GM23338 (cell line): ENCODE results near the gene VSIR. TPM values are rescaled to one million over a fixed set of nuclear protein-coding genes. Genes with fewer than 3 reads are reported as not detected.

Experiments
- ATAC-seq: fragments of 200-7000 bp; cut with Tn5 transposase; 3 replicates; pipeline ENCODE4 v1.9.1; 2020
- DNase-seq: peaks from one replicate; pipeline ENCODE4 v3.0.0-alpha.2; 2015; ENCODE audit warnings: low spot score
- H2AFZ ChIP-seq: fragments of 200-600 bp; sonication (generic); 2 replicates; pipeline ENCODE4 v1.8.0; 2016; ENCODE audit warnings: antibody characterized with exemption, mild to moderate bottlenecking, moderate library complexity
- H3F3A ChIP-seq: fragments of 200-600 bp; sonication (generic); replicated peaks from 2 replicates; pipeline ENCODE4 v1.8.0; 2017; ENCODE audit warnings: antibody characterized with exemption, mixed run types, low read depth
- H3K27ac ChIP-seq: fragments of 200-600 bp; sonication (generic); 2 replicates; pipeline ENCODE4 v1.6.1; 2016; ENCODE audit warnings: low read depth
- H3K27me3 ChIP-seq: fragments of 200-600 bp; sonication (generic); 2 replicates; pipeline ENCODE4 v1.8.0; 2016; ENCODE audit warnings: mild to moderate bottlenecking, mixed run types, moderate library complexity; ENCODE audit not compliant: insufficient read depth
- H3K36me3 ChIP-seq: fragments of 200-600 bp; sonication (generic); 2 replicates; pipeline ENCODE4 v1.8.0; 2016; ENCODE audit warnings: mild to moderate bottlenecking; ENCODE audit not compliant: insufficient read depth
- H3K4me1 ChIP-seq: fragments of 200-600 bp; sonication (generic); 2 replicates; pipeline ENCODE4 v1.8.0; 2016; ENCODE audit warnings: mild to moderate bottlenecking, moderate library complexity; ENCODE audit not compliant: insufficient read depth
- H3K4me2 ChIP-seq: fragments of 200-600 bp; sonication (generic); 2 replicates; pipeline ENCODE4 v1.7.1; 2017; ENCODE audit warnings: mixed run types
- H3K4me3 ChIP-seq: fragments of 200-600 bp; sonication (generic); 2 replicates; pipeline ENCODE4 v1.6.1; 2016; ENCODE audit warnings: mixed run types
- H3K79me2 ChIP-seq: fragments of 200-600 bp; sonication (generic); replicated peaks from 2 replicates; pipeline ENCODE4 v1.8.0; 2017; ENCODE audit warnings: mild to moderate bottlenecking; ENCODE audit not compliant: insufficient read depth
- H3K9me2 ChIP-seq: fragments of 200-600 bp; sonication (generic); 2 replicates; pipeline ENCODE4 v1.8.0; 2017; ENCODE audit not compliant: insufficient read depth
- H4K20me1 ChIP-seq: fragments of 200-600 bp; sonication (generic); replicated peaks from 2 replicates; pipeline ENCODE4 v1.8.0; 2017; ENCODE audit warnings: mild to moderate bottlenecking; ENCODE audit not compliant: insufficient read depth
- H3K27ac Mint-ChIP-seq: 2 replicates; pipeline ENCODE4 v1.8.0; 2020; ENCODE audit warnings: inconsistent platforms, mild to moderate bottlenecking, moderate library complexity, mixed read lengths
- H3K27me3 Mint-ChIP-seq: 3 replicates; pipeline ENCODE4 v1.8.0; 2022; ENCODE audit warnings: low read depth, mild to moderate bottlenecking, moderate library complexity, mixed read lengths, inconsistent platforms; ENCODE audit not compliant: insufficient read depth, poor library complexity
- H3K36me3 Mint-ChIP-seq: 3 replicates; pipeline ENCODE4 v1.8.0; 2021; ENCODE audit warnings: low read depth, mild to moderate bottlenecking, inconsistent platforms, moderate library complexity, mixed read lengths
- H3K4me1 Mint-ChIP-seq: 3 replicates; pipeline ENCODE4 v1.8.0; 2020; ENCODE audit warnings: mild to moderate bottlenecking, inconsistent platforms, mixed read lengths
- H3K4me3 Mint-ChIP-seq: 3 replicates; pipeline ENCODE4 v1.8.0; 2021; ENCODE audit warnings: moderate library complexity, mild to moderate bottlenecking, inconsistent platforms, mixed read lengths
- H3K9me3 Mint-ChIP-seq: 3 replicates; pipeline ENCODE4 v1.8.0; 2020; ENCODE audit warnings: moderate library complexity, mild to moderate bottlenecking, inconsistent platforms, mixed read lengths
- CREB1 ChIP-seq: fragments of 250-450 bp; sonication (Bioruptor Pico); IDR thresholded peaks from 2 replicates; pipeline ENCODE4 v1.5.0; 2020; ENCODE audit warnings: low read depth, mild to moderate bottlenecking, moderate library complexity
- ETS1 ChIP-seq: IDR thresholded peaks from 2 replicates; pipeline ENCODE4 v1.6.1; 2016; ENCODE audit warnings: antibody characterized with exemption
- EZH2phosphoT487 ChIP-seq: fragments of 200-600 bp; sonication (generic); IDR thresholded peaks from one replicate; pipeline ENCODE4 v1.8.1; 2018; ENCODE audit warnings: antibody characterized with exemption; ENCODE audit not compliant: unreplicated experiment
- JUNB ChIP-seq: IDR thresholded peaks from one replicate; pipeline ENCODE4 v1.6.1; 2016; ENCODE audit warnings: antibody characterized with exemption; ENCODE audit not compliant: unreplicated experiment
- POLR2AphosphoS5 ChIP-seq: IDR thresholded peaks from 2 replicates; pipeline ENCODE4 v1.6.1; 2016; ENCODE audit warnings: antibody characterized with exemption, low read depth
- REST ChIP-seq: IDR thresholded peaks from one replicate; pipeline ENCODE4 v1.6.1; 2018; ENCODE audit warnings: antibody characterized with exemption; ENCODE audit not compliant: unreplicated experiment
- STAT1 ChIP-seq: IDR thresholded peaks from one replicate; pipeline ENCODE4 v1.6.1; 2016; ENCODE audit warnings: antibody characterized with exemption; ENCODE audit not compliant: unreplicated experiment
- ZNF114 ChIP-seq: fragments of 250-450 bp; sonication (Bioruptor Pico); IDR thresholded peaks from 2 replicates; pipeline ENCODE4 v1.5.0; 2020; ENCODE audit warnings: mild to moderate bottlenecking, moderate library complexity
- ZNF331 ChIP-seq: fragments of 250-450 bp; sonication (Bioruptor Pico); IDR thresholded peaks from 2 replicates; pipeline ENCODE4 v1.5.0; 2020; ENCODE audit warnings: low read depth, mild to moderate bottlenecking, moderate library complexity
- ZNF462 ChIP-seq: fragments of 250-450 bp; sonication (Bioruptor Pico); IDR thresholded peaks from 2 replicates; pipeline ENCODE4 v1.5.0; 2020; ENCODE audit warnings: mild to moderate bottlenecking, moderate library complexity
- polyA plus RNA-seq: library from polyadenylated mRNA; unstranded; fragments of >200 nt; fragmentation: Nextera tagmentation; extraction: Ambion mirVana; gene quantifications from 2 replicates; pipeline ENCODE4 v1.2.1, GENCODE V29; 2016
- total RNA-seq: library from RNA; depleted of rRNA; stranded (reverse); fragments of >200 nt; shearing (Covaris generic); gene quantifications from 2 replicates; pipeline ENCODE4 v1.2.3, GENCODE V29; 2014

Gene VSIR
- total and polyA plus RNA-seq, 2 experiments from 2014 or later = 0.10 to 0.74 TPM

- no peaks in the 10 kb centered on the region for H3K36me3 ChIP-seq
- no peak overlapping the region for H3K27ac ChIP-seq
- no peaks in the 10 kb centered on the region for H3K4me1 ChIP-seq
- H3K4me3 ChIP-seq = no peak overlapping the region
- H3K27me3 ChIP-seq = no peaks in the 10 kb centered on the region
- Mint-ChIP-seq H3K36me3 (no peaks in the 10 kb centered on the region), H3K9me3 (no peaks in the 10 kb centered on the region), H3K4me1 (no peaks in the 10 kb centered on the region), H3K4me3 (no peak overlapping the region), H3K27me3 (peaks cover 10% of the 10 kb centered on the region), H3K27ac (no peak overlapping the region)
- H3K4me2 ChIP-seq = no peak overlapping the region
- no peaks in the 10 kb centered on the region for H4K20me1 ChIP-seq
- H3K79me2 ChIP-seq = no peaks in the 10 kb centered on the region
- TF ChIP-seq ETS1 (no peak), CREB1 (CRISPR knock-in tag) (no peak), EZH2phosphoT487 (no peak), REST (no peak), ZNF331 (no peak), ZNF114 (no peak), ZNF462 (no peak), POLR2AphosphoS5 (no peak), JUNB (no peak), STAT1 (no peak)
- no peaks in the 10 kb centered on the region for H3F3A ChIP-seq
- no peaks in the 10 kb centered on the region for H3K9me2 ChIP-seq
- no peak overlapping the region for H2AFZ ChIP-seq
- DNase-seq (no peak), ATAC-seq (no peak)
These were observed 26.5 kb upstream of the VSIR start for GRCh38 chr10:71799608-71800453.
